Measurements from ENCODE around the gene GAK. TPM values are rescaled to one million over a fixed set of nuclear protein-coding genes. Genes with fewer than 3 reads are reported as not detected.

The GAK gene
- total and polyA plus RNA-seq, 2 experiments from 2014 or later, result 87.1 to 88.4 TPM

GRCh38 chr4:819401-820229 is 112.5 kb downstream of the GAK start:
- WGBS (ENCODE audit: low lambda C conversion rate, missing lambda C conversion rate), result 88% methylated on average over 17 of the region's 20 CpGs

GRCh38 chr4:818106-818921 is 113.8 kb downstream of the GAK start:
- Histone ChIP-seq H3K27me3 (peaks cover 31% of the 10 kb centered on the region), H3K27ac (no peak overlapping the region), H3K4me2 (no peak overlapping the region), H3K4me1 (ENCODE audit: insufficient read depth) (no peaks in the 10 kb centered on the region), H3K9me2 (replicated peaks; ENCODE audit: insufficient read depth) (no peaks in the 10 kb centered on the region), H2AFZ (no peak overlapping the region), H4K20me1 (ENCODE audit: insufficient read depth, poor library complexity, severe bottlenecking) (no peaks in the 10 kb centered on the region), H3K4me3 (no peak overlapping the region), H3K36me3 (replicated peaks; ENCODE audit: insufficient read depth, low read depth) (no peaks in the 10 kb centered on the region), H3K79me2 (no peaks in the 10 kb centered on the region), H3K9me3 (ENCODE audit: low read depth) (no peaks in the 10 kb centered on the region)
- TF ChIP-seq EZH2 (IDR thresholded peaks at IDR 0.05; ENCODE audit: borderline replicate concordance) (no peak), EZH2phosphoT487 (IDR thresholded peaks at IDR 0.05; ENCODE audit: low read depth, severe bottlenecking, unreplicated experiment) (no peak)
- TF ChIP-seq, protein P1, sequence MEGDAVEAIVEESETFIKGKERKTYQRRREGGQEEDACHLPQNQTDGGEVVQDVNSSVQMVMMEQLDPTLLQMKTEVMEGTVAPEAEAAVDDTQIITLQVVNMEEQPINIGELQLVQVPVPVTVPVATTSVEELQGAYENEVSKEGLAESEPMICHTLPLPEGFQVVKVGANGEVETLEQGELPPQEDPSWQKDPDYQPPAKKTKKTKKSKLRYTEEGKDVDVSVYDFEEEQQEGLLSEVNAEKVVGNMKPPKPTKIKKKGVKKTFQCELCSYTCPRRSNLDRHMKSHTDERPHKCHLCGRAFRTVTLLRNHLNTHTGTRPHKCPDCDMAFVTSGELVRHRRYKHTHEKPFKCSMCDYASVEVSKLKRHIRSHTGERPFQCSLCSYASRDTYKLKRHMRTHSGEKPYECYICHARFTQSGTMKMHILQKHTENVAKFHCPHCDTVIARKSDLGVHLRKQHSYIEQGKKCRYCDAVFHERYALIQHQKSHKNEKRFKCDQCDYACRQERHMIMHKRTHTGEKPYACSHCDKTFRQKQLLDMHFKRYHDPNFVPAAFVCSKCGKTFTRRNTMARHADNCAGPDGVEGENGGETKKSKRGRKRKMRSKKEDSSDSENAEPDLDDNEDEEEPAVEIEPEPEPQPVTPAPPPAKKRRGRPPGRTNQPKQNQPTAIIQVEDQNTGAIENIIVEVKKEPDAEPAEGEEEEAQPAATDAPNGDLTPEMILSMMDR (IDR thresholded peaks at IDR 0.05; ENCODE audit: poor library complexity), result no peak
- no peak for DNase-seq (ENCODE audit: low spot score)
- 87% methylated on average over 42 of the region's 42 CpGs for WGBS (ENCODE audit: low lambda C conversion rate, missing lambda C conversion rate)

More at GRCh38 chr4:819401-820229, 112.5 kb downstream of the GAK start:
- Histone ChIP-seq H2AFZ (no peak overlapping the region), H3K36me3 (replicated peaks; ENCODE audit: insufficient read depth, low read depth) (no peaks in the 10 kb centered on the region), H3K4me3 (no peak overlapping the region), H3K9me2 (replicated peaks; ENCODE audit: insufficient read depth) (no peaks in the 10 kb centered on the region), H3K4me2 (no peak overlapping the region), H3K27me3 (peaks cover 33% of the 10 kb centered on the region), H3K9me3 (ENCODE audit: low read depth) (no peaks in the 10 kb centered on the region), H3K4me1 (ENCODE audit: insufficient read depth) (no peaks in the 10 kb centered on the region), H3K79me2 (no peaks in the 10 kb centered on the region), H3K27ac (no peak overlapping the region), H4K20me1 (ENCODE audit: insufficient read depth, poor library complexity, severe bottlenecking) (no peaks in the 10 kb centered on the region)
- no peak for DNase-seq (ENCODE audit: low spot score)
- TF ChIP-seq, protein P1 (IDR thresholded peaks at IDR 0.05; ENCODE audit: poor library complexity), result no peak
- TF ChIP-seq EZH2 (IDR thresholded peaks at IDR 0.05; ENCODE audit: borderline replicate concordance), result no peak
- TF ChIP-seq EZH2phosphoT487 (IDR thresholded peaks at IDR 0.05; ENCODE audit: low read depth, severe bottlenecking, unreplicated experiment), result no peak

DNA sequence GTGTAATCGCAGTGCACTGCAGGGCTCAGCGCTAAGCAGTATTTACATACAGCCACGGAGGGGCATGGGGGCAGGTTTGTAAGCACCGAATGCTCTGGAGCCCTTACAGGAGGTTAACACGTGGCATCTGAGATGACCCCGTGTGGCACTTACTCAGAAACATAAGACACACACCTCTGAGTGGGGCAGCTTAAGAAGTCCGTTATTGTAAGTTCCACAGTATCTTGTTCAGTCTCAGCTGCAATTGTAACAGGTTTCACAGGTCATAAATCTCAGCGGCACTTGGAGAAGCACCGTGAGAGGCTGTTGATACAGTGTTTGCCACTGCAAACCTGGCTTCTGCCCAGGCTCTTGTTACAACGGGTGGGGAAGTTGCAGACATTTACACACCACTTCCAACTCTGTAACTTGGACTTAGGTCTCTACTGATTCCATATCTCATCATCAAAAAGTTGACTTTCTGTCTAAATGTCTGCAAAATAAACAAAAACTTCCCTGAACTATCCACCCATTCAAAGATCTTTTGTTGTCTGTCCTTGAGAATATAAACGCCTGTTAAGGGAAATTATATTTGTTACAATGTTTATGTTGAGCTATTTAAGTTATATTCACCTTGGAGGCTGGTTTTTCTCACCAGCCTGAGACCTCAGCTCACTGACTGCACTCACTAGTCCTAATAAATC is 116.5 kb downstream of the GAK start:
- peaks cover 17% of the 10 kb centered on the region for H3K27me3 ChIP-seq
- 32% methylated on average over 11 of the region's 11 CpGs for WGBS (ENCODE audit: low lambda C conversion rate, missing lambda C conversion rate)
- H3K27ac ChIP-seq, result no peak overlapping the region
- no peaks in the 10 kb centered on the region for H3K9me2 ChIP-seq (replicated peaks; ENCODE audit: insufficient read depth)
- H3K9me3 ChIP-seq (ENCODE audit: low read depth), result no peaks in the 10 kb centered on the region
- H3K4me1 ChIP-seq (ENCODE audit: insufficient read depth), result no peaks in the 10 kb centered on the region
- TF ChIP-seq EZH2phosphoT487 (IDR thresholded peaks at IDR 0.05; ENCODE audit: low read depth, severe bottlenecking, unreplicated experiment) (no peak), EZH2 (IDR thresholded peaks at IDR 0.05; ENCODE audit: borderline replicate concordance) (no peak)
- TF ChIP-seq, protein P1 (IDR thresholded peaks at IDR 0.05; ENCODE audit: poor library complexity), result no peak
- H3K36me3 ChIP-seq (replicated peaks; ENCODE audit: insufficient read depth, low read depth), result no peaks in the 10 kb centered on the region
- H3K4me3 ChIP-seq, result no peak overlapping the region
- no peak overlapping the region for H2AFZ ChIP-seq
- DNase-seq (ENCODE audit: low spot score), result peak; percentile 57
- H4K20me1 ChIP-seq (ENCODE audit: insufficient read depth, poor library complexity, severe bottlenecking), result no peaks in the 10 kb centered on the region
- H3K4me2 ChIP-seq, result no peak overlapping the region
- no peaks in the 10 kb centered on the region for H3K79me2 ChIP-seq

Data from hepatocyte (in vitro differentiated cells).